Activated CD8-positive, alpha-beta memory T cell treated with anti-CD3 and anti-CD28 coated beads, Interleukin-2, amount 50 U/mL, for 24 hours (primary cell): Measurements from ENCODE around the gene TRIM24.
"Not testable (repeated sequence)": the region's sequence is repeated elsewhere in the genome, so short reads cannot be mapped to it uniquely, and the experiment has no call there.

Experiments used
- DNase-seq: peaks from one replicate; pipeline ENCODE4 v3.0.0-alpha.2; 2020; ENCODE audit errors: extremely low read depth

TRIM24 gene

GRCh38 chr7:138460176-138460648 is at the start of gene TRIM24:
TSS of gene TRIM24 (plus strand) at chr7:138460259. CDS start at chr7:138460549, 290 bp downstream.
- DNase-seq: peak; percentile 92

DNA sequence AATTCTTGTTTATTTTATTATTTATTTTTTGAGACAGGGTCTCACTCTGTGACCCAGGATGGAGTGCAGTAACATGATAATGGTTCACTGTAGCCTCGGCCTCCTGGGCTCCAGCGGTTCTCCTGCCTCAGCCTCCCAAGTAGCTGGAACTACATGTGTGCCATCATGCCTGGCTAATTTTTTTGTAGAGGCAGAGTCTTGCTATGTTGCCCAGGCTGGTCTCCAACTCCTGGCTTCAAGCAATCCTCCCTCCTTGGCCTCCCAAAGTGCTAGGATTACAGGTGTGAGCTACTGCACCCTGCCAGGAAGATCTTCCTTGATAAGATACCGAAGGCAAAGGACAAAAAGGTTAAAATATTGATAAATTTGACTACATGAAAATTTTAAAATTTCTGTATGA is 48.0 kb upstream of the TRIM24 start:
- not testable (repeated sequence) for DNase-seq

DNA sequence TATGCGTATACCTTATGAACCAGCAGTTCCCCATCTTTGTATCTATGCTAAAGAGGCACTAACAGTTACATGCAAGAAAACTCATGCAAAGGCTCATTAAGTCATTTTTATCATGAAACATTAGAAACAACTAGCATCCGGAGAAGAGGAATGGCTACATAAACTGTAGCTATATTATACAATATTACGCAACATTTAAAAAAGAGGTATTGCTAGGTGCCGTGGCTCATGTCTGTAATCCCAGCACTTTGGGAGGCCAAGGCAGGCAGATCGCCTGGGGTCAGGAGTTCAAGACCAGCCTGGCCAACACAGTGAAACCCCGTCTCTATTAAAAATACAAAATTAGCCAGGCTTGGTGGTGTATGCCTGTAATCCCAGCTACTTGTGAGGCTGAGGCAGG is 47.1 kb upstream of the TRIM24 start:
- not testable (repeated sequence) for DNase-seq

GRCh38 chr7:138417078-138417700 is 42.9 kb upstream of the TRIM24 start:
- DNase-seq: no peak

DNA sequence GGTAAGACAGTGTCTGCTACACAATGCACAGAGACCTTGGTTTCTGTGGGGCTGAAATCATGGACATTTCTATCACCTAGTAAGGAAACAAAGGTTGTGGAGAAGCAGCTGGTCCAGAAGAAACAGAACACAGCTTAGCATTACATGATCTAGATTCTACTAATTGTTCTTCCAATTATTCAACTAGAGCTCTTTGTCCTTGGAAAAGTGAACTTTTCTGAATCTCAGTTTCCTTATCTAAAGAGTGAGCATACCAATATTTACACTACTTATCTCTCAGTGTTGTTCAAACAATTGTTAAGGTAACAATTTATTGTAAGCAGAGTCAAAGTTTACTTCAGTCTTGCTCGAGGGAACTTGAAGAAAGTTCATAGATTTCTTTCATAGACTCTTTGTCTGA is 42.3 kb upstream of the TRIM24 start:
- DNase-seq: no peak

DNA sequence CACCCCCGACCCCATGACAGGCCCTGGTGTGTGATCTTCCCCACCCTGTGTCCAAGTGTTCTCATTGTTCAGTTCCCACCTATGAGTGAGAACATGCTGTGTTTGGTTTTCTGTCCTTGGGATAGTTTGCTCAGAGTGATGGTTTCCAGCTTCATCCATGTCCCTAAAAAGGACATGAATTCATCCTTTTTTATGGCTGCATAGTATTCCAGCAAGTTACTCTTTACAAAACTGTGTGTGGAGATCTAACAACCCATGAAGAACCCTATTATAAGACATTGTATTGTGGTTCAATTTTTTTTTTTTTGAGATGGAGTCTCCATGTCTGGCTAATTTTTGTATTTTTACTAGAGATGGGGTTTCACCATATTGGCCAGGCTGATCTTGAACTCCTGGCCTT is 41.7 kb upstream of the TRIM24 start:
- DNase-seq: not testable (repeated sequence)

DNA sequence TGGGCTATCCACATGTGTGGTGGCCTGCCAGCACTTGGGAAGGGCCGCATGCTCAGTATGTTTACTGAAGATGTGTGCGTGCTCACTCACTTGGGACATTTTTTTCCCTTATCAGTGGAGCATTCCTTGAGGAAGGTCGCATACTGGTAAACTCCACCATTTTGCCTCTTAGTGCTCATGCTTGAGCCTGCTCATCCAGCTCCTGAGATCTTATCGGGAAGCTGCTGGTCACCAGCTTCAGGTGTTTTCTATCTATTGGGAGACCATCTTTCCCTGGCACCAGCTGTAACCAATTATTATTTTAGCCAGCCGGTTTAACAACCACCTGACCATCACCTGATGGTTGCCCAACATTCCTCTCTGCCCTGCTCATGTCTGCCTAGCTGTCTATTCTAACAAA is 35.0 kb upstream of the TRIM24 start:
- DNase-seq: no peak

- DNase-seq: no peak
These were observed 30.3 kb upstream of the TRIM24 start for GRCh38 chr7:138429577-138430250.

- no peak for DNase-seq
These were observed 28.5 kb upstream of the TRIM24 start for GRCh38 chr7:138431517-138431916.

DNA sequence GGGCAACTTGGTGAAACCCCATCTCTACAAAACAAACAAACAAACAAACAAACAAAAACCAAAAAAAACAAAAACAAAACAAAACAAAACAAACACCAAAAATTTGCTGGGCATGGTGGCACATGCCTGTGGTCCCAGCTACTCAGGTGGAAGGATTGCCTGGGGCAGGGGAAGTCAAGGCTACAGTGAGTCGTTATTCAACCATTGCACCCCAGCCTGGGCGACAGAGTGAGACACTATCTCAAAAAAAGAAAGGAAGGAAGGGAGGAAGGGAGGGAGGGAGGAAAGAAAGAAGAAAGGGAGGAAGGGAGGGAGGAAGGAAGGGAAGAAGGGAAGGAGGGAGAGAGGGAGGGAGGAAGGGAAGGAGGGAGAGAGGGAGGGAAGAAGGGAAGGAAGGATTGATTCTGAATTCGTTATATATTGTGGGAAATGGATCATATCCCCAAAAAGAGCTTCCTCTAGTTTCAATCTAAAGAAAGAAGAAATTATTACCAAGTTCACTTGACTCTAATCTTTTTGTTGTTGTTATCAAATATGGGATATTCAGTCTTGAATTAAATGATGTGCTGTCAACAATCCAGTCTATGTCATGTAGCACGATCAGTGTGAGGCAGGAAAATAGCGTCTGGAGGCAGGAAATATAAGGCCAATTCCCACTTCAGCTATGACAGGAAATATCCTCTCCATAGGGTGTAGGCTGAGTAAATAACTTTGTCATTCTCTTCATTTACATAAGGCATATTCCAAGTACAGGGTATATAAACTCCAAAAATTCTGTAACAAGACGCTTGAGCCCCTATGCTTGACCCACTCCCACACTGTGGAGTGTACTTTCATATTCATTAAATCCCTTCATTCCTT is 26.2 kb upstream of the TRIM24 start:
- no peak for DNase-seq

DNA sequence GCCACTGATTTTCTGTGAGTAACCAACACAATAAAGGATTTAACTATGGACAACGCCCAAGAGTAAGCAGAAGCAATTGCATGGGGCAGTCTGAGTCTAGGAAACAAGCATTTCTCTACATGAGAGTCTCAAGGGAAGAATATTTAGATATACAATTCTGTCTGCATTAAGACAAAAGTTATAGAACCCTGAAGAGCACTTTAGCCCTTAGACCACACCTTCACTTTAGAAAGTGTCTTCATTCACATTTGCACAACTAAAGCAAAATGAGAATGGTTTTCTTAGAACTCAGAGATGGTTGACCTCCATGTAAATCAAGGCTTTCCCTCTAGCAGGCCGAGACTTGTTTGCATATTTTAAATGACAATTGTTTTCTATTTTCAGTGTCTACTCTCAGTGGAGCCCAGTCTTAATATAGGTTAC is 25.5 kb upstream of the TRIM24 start:
- DNase-seq: no peak

DNA sequence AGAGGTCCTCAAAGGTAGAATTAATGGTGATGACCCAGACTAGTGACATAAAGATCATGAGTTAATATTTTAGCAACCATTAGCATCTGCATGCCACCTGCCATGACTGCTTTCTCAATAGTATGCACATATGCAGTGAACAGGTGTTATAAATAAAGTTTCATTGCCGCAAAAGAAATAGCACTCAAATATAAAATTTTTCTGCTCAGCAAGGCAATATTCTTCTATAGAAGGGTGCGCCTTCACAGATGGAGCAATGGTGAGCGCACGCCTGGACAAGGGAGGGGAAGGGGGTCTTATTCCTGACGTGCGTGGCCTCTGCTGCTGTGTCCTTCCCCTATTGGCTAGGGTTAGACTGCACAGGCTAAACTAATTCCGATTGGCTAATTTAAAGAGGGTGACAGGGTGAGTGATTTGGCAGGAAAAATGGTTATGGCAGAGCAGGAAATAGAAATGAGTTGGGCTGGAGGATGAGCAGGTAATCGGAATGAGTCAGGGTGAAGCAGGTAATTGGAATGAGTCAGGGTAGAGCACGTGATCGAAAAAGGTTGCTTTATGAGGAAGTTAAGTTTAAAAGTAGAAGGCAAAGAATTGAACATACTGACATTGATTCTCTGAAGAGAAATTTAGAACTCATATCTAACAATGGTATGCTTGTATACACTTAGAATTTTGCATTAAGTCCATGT is 24.7 kb upstream of the TRIM24 start:
- no peak for DNase-seq

GRCh38 chr7:138436388-138436787 is 23.7 kb upstream of the TRIM24 start:
- no peak for DNase-seq

DNA sequence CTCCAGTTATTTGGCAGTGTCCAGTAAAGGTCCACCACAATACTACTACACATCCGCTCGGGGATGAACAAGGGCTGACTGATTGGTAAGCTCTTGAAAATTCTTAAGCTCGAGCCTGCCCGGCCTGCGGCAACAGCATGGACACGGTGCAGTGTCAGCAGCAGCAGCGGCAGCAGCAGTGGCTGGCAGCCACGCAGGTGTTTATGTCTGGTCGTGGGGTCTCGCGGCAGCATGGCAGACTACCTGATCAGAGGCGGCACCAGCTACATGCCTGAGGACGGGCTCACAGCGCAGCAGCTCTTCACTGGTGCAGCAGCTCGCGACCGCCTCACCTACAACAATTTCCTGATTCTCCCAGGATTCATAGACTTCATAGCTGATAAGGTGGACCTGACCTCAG is 19.6 kb upstream of the TRIM24 start:
- no peak for DNase-seq

DNA sequence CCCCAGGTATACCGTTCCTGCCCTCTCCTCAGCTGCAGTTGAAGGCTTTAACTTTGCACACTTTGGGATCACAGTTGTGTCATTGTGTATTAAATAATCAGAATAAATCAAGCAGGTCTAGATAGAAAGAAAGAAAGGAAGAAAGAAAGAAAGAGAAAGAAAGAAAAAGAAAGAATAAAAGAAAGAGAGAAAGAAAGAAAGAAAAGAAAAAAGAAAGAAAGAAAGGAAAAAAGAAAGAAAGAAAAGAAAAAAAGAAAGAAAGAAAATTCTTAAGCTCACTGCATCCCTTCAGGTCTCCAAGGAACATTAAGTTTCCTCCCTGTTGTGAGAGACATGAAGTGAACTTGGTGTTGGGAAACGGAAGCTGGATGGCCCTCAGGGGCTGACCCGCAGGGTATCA is 17.2 kb upstream of the TRIM24 start:
- DNase-seq: no peak

DNA sequence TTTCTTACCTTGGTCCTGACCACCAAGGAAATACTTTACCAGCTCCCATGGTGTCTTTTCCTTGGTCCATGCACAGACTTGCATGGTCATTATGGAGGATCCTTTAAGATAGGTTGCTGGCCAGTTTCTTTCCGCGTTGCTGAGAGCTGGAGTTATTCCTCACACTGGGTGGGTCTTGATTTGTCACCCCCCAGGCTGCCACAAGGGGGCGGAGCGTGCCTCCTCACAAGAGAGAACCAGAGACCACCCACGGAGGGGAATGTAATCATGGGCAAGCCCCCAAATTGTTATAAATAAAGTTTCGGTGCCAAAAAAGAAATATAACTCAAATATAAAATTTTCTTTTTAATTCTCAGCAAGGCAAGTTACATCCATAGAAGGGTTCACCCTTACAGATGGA is 10.5 kb upstream of the TRIM24 start:
- no peak for DNase-seq

DNA sequence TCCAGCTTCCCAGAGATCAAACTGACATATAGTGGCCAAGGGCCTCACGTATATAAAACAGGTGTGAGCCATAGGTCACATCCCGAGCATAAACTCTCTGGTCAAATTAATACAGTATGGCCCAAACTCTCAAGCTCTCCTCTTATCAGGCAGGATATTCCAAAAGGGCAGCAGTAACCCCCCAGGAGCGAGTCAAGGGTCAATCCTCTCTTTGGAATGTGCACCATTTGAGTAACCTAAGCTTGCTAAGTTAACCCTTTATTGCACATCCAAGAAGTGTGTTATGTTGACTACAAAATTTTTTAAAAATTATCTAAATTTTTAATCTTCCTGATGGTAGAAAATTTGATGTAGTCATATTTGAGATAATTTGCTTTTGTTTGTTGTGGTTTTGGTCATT is 4.5 kb upstream of the TRIM24 start:
- DNase-seq: no peak

GRCh38 chr7:138456220-138456619 is 3.8 kb upstream of the TRIM24 start:
- no peak for DNase-seq

DNA sequence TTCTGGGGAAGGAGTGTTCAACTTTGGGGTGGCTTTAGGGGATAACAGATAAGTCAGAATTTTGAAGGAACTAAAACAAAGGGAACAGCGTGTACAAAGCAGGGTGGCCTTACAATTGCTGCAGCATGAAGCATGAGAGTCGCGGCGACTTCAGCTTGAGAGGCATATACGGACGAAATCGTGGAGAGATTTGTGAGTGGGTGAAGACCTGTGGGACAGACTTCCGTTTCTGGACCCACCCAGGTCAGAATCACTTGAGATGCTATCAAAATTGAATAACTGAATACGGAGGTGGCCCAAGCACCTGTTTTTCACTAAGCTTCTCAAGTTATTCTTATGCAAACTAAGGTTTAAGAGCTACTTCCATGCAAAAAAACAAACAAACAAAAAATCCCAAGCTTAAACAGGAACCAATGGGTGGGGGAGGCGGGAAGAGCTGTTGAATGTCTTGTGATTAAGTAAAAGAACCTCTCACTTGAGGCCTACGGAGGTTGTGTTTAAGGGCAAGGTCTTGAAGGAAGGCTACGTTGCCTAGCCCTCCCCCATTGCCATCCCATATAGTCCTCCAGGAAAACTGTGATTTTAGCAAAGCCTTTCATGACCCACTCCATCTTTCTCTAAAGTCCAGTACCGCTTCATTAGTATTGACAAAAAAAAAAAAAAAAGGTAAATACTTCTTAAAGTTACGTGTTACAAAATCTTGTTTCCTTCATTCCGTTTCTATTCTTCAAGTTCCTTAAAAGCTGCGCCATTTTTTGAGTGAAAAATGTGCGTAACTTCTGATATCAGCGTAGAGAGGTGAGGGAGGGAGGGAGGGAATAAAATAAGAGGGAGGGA is 1.3 kb upstream of the TRIM24 start:
- DNase-seq: no peak

DNA sequence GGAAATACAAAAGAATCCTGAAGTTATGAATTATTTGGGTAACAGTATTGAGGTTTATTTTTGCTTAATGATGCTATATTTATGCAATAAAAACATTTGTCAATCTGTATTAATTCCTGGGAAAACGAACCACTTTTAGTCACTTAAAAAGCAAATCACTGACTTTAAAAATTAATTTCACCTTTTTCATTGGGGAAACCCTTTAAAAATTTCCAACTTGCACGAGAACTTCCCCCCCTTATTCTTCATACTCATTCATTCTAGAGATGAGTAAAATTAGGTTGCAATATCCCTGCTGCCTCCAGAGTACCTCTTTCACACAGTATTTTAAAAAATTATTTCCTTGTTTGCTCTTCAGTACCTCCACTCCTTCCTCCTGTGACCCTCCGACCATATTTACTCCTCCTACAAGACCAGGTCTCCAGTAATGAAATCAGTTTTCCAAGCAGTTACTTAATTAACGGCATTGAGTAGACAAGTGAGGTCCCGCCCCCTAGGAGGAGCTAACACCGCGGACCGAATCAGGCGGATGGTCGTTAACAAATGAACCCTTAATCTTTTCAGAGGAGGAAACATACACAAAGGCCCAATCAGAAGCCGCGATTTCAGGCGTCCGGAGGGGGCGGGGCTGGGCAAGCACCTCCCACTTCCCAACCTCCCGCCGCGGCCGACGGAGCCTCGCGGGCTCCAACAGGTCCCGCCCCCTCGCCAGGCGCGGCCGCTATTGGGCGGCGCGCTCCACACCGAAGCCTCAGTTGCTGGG is 465 bp upstream of the TRIM24 start:
- no peak for DNase-seq
